Muscle of back (tissue), 11 donors: ENCODE data around the gene RGS5. TPM values are rescaled to one million over a fixed set of nuclear protein-coding genes. Genes with fewer than 3 reads are reported as not detected.

Source experiments
- DNase-seq, 3 donors: peaks; one replicate each; pipeline versions ENCODE4 v3.0.0 to v3.0.0-alpha.2; 2013
- polyA plus RNA-seq, 10 donors: library from polyadenylated mRNA; unstranded; fragments of 120-200 nt; gene quantifications; one replicate each; pipeline ENCODE4 v1.2.1, GENCODE V29; 2013; ENCODE audit not compliant: insufficient read length in 10 of 10

Gene RGS5
- polyA plus RNA-seq, 10 donors: 25.0 to 79.4 (median 40.3) TPM

DNA sequence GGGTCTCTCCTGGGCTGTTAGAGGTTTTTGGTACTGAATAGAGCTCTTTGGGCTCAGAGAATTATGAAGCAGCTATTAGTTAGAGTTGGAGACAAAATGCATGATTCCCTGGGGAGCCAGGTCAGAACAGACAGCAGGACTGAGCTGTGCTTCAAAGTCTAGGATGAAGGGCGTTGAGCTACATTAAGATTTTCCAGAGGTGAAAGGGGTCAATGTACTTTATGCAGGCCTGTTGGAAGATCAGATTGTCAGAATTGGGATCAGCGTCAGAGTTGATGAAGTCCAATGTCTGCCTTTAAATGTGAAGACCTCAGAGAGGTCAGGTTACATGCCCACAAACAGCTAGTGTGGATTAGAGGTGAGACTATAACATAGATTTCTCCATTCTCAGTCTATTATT lies 53.8 kb downstream of the RGS5 start:
- DNase-seq: no peak

- DNase-seq: no peak
Observed at GRCh38 chr1:163147019-163147418, 55.7 kb downstream of the RGS5 start.

GRCh38 chr1:163145435-163145834 lies 57.3 kb downstream of the RGS5 start:
- no peak for DNase-seq

- no peak for DNase-seq
Observed at GRCh38 chr1:163144418-163144817, 58.3 kb downstream of the RGS5 start.

DNA sequence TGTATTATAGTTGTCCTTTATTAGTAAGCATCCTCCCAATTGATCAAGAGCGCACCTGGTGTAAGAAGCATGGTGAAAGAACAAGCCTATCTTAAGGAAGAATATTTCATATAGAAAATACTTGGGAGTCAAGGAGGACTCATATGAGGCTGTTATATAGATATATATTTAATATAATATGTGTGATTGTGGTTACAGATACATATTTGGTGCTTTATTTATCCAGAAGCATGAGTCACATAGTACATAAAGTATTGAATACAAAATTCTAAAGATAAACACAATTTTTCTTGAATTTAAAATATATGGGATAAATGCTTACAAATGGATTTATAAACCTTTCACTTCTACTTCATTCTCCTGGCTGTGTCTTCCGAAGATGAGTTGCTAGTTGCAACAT lies 60.6 kb downstream of the RGS5 start:
- DNase-seq: no peak

- DNase-seq: no peak
Observed at GRCh38 chr1:163141556-163141955, 61.2 kb downstream of the RGS5 start.

GRCh38 chr1:163137556-163138265 lies 65.0 kb downstream of the RGS5 start:
- no peak for DNase-seq

DNA sequence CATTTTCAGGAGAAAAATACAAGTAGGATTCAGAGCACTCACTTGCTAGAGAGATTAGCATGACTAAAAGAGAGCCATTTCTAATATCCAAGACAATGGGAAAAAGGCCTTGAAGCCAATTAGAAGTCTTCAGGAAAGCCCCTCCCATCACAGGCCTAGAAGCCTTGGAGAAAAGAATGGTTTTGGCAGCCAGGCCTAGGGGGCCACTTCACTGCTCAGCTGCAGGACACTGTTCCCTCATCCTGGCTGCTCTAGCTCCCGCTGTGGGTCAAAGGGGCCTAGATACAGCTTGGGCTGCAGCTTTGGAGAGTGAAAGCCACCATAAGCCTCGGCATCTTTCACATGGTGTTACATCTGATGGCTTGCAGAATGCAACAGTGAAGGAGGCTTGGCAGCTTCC lies 70.7 kb downstream of the RGS5 start:
- no peak for DNase-seq

DNA sequence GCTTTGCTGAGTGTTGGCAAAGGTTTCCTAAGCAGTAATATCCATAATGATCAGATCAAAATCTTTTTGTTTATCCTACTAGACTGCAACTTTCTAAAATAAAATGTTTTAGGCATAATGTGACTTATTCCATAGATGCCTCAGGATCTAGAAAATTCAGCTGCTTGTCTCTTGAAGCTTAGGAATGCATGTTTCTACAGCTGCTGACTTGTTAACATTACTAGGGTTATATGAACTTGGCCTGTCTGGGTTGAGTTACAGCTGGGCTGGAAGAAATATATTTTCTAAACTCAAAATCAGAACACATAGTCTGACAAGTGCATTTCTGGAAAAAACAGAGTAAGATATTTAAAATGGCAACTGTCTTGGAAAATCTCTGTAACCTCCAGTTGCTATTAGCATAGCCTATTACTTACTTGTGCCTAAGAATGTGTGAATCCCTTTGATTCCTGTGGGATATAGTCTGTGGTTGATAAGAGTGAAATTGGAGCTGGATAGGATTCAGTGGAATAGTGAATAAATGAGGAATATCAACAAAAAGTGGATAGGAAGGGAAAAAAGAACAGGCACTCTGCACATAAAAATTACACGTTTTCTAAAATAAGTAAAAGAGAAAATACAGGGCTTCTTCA lies 72.4 kb downstream of the RGS5 start:
- no peak for DNase-seq

DNA sequence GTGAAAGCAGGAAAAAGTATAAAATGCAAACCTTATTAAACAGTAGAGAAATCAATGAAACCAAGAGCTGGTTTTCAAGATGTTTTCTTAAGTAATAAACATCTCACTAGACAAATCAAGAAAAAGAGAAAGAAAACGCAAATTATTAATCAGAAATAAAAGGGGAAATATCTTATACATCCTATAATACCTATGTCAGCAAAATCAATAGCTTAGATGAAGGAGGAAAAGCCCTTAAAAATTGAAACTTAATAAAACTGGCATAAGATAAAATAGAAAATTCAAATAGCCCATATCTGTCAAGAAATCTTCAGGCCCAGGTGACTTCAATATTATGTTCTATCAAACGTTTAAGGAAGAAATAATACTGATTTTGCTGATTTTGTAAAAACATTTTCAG lies 74.4 kb downstream of the RGS5 start:
- no peak for DNase-seq

GRCh38 chr1:163124812-163125211 lies 77.9 kb downstream of the RGS5 start:
- DNase-seq: no peak

DNA sequence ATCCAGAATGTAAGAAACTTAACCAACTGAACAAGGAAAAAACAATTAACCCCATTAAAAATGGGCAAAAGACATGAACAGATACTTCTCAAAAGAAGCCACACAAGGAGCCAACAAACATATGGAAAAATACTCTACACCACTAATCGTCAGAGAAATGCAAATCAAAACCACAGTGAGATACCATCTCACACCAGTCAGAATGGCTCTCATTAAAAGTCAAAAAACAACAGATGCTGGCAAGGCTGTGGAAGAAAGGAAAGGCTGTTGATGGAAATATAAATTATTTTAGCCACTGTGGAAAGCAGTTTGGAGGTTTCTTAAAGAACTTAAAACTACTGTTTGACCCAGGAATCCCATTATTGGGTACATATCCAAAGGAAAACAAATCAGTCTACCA lies 82.3 kb downstream of the RGS5 start:
- no peak for DNase-seq

DNA sequence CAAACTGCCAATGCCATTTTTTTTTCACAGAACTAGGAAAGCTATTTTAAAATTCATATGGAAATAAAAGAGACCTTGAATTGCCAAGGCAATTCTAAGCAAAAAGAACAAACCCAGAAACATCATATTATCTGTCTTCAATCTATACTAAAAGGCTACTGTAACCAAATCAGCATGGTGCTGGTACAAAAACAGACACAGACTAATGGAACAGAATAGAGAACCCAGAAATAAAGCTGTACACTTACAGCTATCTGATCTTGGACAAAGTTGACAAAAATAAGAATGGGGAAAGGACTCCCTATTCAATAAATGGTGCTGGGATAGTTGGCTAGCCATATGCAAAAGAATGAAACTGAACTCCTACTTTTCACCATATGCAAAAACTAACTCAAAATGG lies 83.0 kb downstream of the RGS5 start:
- DNase-seq: no peak

DNA sequence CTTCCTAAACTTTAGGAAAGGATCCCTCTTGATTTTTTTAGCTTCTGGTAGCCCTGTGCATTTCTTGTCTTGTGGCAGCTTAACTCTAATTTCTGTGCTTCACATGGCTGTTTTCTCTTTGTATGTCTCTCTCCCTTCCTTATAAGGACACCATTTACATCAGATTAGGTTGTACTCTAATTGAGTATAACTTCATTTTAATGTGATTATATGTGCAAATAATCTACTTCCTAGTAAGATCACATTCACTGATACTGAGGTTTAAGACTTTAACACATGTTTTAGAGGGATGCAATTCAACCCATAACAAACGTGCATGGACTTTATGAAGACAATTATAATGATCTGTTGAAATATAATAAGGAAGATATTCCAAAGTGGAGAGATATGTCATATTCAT lies 86.8 kb downstream of the RGS5 start:
- DNase-seq: no peak

DNA sequence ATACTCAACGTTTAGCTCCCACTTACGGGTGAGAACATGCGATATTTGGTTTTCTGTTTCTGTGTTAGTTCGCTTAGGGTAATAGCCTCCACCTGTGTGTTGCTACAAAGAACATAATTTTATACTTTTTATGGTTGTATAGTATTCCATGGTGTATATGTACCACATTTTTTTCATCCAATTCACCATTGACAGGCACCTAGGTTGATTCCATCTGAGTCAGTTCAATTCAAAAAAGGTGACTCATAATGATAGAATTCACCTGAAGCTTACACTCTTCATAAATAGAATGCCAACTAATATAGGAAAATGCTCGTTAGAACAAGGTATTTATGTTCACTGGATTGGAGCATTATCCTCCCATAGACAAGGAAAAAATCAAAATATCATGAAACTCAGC lies 95.1 kb downstream of the RGS5 start:
- DNase-seq: no peak

DNA sequence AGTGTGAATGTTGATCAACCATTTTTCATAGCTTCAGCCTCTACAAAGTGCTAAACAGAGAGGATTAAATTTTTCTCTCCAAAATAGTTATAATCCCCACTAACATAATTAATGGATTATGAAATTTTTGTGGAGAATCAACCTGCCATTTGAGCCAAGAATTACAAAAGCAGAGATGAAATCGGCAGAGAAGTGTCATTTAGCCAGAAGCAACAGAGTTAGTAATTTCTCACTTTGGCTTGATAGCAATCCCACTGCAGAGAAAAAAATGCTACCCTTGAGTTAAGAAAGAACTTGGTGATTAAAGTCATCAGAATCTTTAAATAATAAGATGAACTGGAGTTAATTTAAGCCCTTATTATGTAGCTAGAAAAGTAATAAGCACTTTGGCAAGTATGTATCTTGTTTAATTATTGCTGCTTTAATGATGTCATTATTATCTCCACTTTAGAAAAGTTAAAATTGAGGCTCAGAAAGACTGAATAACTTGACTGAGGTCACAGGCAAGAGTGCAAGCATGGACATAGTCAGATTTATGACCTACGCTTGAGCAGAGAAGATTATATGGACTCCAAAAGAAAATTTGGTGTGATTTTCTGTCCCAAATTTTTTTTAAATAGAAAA lies 96.2 kb downstream of the RGS5 start:
- no peak for DNase-seq

GRCh38 chr1:163104385-163105099 lies 98.2 kb downstream of the RGS5 start:
- no peak for DNase-seq

DNA sequence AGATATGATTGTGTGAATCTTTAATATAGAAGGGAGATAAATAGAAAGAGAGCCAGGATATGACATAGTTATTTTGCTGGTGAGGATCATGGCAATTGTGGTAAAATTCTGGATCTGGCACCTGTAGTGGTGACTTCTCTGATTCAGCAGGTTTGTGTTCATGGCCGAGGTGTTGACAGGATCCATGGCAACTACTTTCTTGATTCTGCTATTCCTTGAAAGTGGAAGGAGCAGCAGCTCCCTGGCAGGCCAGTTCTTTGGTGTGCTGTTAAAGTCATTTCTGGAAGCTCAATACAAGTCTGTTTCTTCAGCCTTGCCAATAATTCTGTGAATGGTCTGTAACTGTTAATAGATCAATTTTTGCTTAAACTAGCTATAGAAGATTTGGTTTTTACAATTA lies 100.1 kb downstream of the RGS5 start:
- peak in 2 of 3 donors; percentile 7 to 9 for DNase-seq

DNA sequence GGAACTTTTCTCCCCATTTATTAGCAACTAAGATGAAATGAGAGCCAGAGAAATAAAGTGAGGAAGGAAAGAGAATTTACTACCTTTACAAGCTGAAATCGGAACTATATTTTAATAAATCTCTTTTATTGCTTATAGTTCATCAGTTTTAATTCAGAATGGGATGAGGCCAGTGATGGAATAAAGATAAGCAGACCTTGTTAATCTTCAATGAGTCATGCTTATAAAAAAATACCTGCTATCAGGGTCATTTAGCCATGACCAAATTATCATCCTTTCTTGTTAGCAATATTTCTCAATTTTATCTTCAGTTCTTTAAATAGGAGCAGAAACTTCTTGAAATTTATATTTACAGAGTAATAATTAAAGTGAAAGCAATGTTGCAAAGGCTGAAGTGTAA lies 107.5 kb downstream of the RGS5 start:
- no peak for DNase-seq

GRCh38 chr1:163094589-163094988 lies 108.1 kb downstream of the RGS5 start:
- no peak for DNase-seq

DNA sequence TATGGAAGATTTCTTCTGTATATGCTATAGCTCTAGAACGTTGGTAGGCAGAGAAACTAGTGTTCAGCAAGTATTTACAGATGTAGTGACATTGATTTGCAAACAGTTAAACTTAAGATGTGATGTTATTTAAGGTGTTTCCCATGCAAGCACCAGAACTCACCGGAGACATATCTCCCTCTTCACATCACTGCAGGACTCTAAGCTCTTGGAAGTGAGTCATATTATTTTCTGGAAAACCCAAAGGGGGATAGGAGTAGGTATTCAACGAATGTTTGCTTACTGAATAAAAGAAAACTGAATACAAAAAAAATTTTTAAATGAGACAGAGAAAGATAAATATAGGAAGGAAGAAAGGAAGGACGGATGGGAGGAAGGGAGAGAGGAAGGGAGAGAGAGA lies 108.5 kb downstream of the RGS5 start:
- DNase-seq: no peak

DNA sequence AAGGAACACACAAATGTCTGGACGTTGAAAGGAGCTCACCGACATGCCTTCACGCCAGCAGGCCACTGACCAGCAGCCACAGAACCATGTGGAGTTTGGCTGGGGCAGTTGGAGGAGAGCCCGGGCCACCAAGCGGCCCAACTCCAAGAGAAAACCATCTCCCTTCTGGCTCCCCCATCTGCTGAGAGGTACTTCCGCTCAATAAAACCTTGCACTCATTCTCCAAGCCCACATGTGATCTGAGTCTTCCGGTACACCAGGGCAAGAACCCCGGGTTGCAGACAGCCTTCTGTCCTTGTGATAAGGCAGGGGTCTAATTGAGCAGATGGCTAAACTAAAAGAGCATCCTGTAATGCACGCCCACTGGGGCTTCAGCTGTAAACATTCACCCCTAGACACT lies 109.1 kb downstream of the RGS5 start:
- DNase-seq: no peak

DNA sequence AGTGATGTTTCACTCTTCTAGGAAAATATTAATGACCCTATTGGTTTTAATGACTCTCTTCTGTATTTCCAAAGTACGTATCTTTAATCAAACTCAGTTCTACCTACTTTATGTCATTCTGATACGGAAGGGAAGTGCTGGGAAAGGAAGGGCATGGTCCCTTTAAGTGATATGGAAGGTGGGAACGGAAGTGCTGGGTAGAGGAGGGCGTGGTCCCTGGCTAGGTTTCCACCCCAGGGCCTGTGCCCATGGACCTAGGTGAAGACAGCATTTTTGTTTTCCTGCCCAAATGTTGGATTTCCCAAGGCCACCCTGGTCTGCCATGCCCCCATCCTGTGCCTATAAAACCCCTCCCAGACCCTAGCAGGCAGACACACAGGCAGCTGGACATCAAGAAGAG lies 109.5 kb downstream of the RGS5 start:
- DNase-seq: no peak
